ENCODE data around the gene TNIP1. TPM values are rescaled to one million over a fixed set of nuclear protein-coding genes. Genes with fewer than 3 reads are reported as not detected.

Gene TNIP1
- total RNA-seq, 2 experiments from 2014 or later, result 110 to 115 TPM

DNA sequence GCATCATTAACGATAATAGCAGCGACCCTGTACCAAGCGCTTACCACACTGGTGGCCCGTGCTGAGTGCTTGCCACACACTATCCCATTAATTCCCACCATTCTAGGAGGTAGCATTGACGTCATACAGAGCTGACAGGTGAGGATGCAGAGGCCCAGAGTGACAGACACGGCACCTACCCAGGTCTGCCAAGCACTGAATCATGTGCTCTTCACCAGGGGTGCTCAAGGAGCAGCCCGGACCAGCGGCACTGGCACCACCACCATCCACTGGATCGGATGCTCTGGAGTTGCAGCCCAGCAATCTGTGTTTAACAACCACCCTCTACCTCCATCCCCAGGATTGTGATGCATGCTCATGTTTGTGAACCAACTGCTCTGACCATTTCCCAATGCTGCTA is 3.4 kb downstream of the TNIP1 start:
- intact Hi-C loops (cut with DNase I, micrococcal nuclease), result no loop called here
- Histone ChIP-seq H3K27ac (ENCODE audit: low read depth in 1 of 2, low read length in 2 of 2) (no peak overlapping the region), H3K4me3 (ENCODE audit: low read length) (no peak overlapping the region), H3K9me3 (ENCODE audit: control insufficient read depth in 1 of 2, insufficient read depth in 1 of 2, low read length in 2 of 2) (no peaks in the 10 kb centered on the region), H3K4me1 (ENCODE audit: insufficient read depth, low read length) (peaks cover 69% of the 10 kb centered on the region), H3K27me3 (ENCODE audit: control insufficient read depth in 1 of 2, insufficient read depth in 2 of 2, low read length in 2 of 2) (no peaks in the 10 kb centered on the region), H3K36me3 (ENCODE audit: insufficient read depth, low read length) (peaks cover 40% of the 10 kb centered on the region)
- no peaks in the 10 kb centered on the region for H3K9me3 Mint-ChIP-seq
- H3K4me1 Mint-ChIP-seq (ENCODE audit: low read depth), result peaks cover 73% of the 10 kb centered on the region
- TF ChIP-seq, protein P1, sequence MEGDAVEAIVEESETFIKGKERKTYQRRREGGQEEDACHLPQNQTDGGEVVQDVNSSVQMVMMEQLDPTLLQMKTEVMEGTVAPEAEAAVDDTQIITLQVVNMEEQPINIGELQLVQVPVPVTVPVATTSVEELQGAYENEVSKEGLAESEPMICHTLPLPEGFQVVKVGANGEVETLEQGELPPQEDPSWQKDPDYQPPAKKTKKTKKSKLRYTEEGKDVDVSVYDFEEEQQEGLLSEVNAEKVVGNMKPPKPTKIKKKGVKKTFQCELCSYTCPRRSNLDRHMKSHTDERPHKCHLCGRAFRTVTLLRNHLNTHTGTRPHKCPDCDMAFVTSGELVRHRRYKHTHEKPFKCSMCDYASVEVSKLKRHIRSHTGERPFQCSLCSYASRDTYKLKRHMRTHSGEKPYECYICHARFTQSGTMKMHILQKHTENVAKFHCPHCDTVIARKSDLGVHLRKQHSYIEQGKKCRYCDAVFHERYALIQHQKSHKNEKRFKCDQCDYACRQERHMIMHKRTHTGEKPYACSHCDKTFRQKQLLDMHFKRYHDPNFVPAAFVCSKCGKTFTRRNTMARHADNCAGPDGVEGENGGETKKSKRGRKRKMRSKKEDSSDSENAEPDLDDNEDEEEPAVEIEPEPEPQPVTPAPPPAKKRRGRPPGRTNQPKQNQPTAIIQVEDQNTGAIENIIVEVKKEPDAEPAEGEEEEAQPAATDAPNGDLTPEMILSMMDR (IDR thresholded peaks at IDR 0.05), result no peak
- peak overlapping the region; percentile 64 for H3K27ac Mint-ChIP-seq
- H3K27me3 Mint-ChIP-seq, result no peaks in the 10 kb centered on the region
- peaks cover 53% of the 10 kb centered on the region for H3K36me3 Mint-ChIP-seq (ENCODE audit: low read depth)
- peak overlapping the region; percentile 74 for H3K4me3 Mint-ChIP-seq
- CTCF ChIA-PET, result no interaction called here
- POLR2A ChIA-PET, result no interaction called here
- ATAC-seq (ENCODE audit: poor library complexity) (no peak), DNase-seq (no peak)

DNA sequence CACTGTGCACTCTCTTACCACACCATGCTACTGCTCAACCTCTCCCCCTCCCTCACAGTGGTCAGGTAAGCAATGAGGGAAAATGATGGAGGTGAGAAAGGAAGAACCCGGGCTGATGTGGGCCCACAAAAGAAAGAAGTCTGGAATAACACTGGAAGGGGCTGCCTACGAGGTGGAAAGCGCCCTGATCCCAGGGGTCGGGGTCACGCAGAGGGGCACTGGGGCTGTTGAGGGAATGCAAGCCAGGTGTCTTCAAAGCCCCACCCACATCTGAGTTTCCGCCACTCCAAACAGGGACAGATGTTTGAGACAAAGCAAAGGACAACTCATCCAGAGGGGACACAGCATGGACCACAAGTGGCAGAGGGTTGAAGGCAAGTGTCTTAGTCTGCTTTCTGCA is 4.2 kb downstream of the TNIP1 start:
- intact Hi-C loops (cut with DNase I, micrococcal nuclease), result no loop called here
- Histone ChIP-seq H3K4me1 (ENCODE audit: insufficient read depth, low read length) (peaks cover 72% of the 10 kb centered on the region), H3K36me3 (ENCODE audit: insufficient read depth, low read length) (peaks cover 45% of the 10 kb centered on the region), H3K9me3 (ENCODE audit: control insufficient read depth in 1 of 2, insufficient read depth in 1 of 2, low read length in 2 of 2) (no peaks in the 10 kb centered on the region), H3K27me3 (ENCODE audit: control insufficient read depth in 1 of 2, insufficient read depth in 2 of 2, low read length in 2 of 2) (no peaks in the 10 kb centered on the region), H3K27ac (ENCODE audit: low read depth in 1 of 2, low read length in 2 of 2) (no peak overlapping the region), H3K4me3 (ENCODE audit: low read length) (no peak overlapping the region)
- POLR2A ChIA-PET, result no interaction called here
- Mint-ChIP-seq H3K36me3 (ENCODE audit: low read depth) (peaks cover 61% of the 10 kb centered on the region), H3K27me3 (no peaks in the 10 kb centered on the region), H3K9me3 (no peaks in the 10 kb centered on the region), H3K4me3 (peak overlapping the region; percentile 74), H3K4me1 (ENCODE audit: low read depth) (peaks cover 73% of the 10 kb centered on the region), H3K27ac (peak overlapping the region; percentile 64)
- TF ChIP-seq, protein P1 (IDR thresholded peaks at IDR 0.05), result no peak
- DNase-seq (no peak), ATAC-seq (ENCODE audit: poor library complexity) (no peak)
- CTCF ChIA-PET, result no interaction called here

DNA sequence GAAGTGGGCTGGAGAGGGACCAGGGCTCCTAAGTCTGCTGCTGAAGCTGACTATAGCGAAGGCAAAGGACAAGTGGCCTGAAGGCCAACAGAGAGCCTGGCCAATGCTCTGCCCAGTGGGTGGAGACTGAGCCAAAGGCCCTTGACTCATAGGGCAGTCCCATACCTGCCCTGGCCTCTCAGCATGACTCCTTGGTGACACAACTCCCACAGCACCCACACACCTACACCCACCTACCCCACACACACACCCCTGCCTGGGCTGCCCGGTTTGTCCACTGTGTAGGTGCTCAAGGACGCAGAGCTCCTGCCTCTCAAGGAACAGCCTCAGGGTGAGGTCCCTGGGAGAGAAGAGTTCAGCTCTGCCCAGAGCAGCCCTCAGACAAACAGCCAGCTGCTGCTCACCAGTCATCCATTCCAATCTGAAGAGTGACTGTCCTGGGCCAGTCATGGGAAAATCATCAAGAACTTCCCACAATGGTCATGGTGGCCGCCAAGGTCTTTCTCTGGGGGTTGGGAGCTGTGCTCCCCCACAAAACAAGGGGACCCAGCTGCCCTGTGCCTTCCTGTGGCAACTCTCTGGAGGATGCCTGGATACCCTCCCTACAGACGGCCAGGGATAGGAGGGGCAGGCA is 5.0 kb downstream of the TNIP1 start:
- TF ChIP-seq, protein P1 (IDR thresholded peaks at IDR 0.05), result no peak
- DNase-seq, result peak in 1 of 14 experiments; percentile 52
- H3K27me3 Mint-ChIP-seq, result no peaks in the 10 kb centered on the region
- Histone ChIP-seq H3K9me3 (ENCODE audit: control insufficient read depth in 1 of 2, insufficient read depth in 1 of 2, low read length in 2 of 2) (no peaks in the 10 kb centered on the region), H3K4me1 (ENCODE audit: insufficient read depth, low read length) (peaks cover 73% of the 10 kb centered on the region), H3K4me3 (ENCODE audit: low read length) (no peak overlapping the region), H3K27me3 (ENCODE audit: control insufficient read depth in 1 of 2, insufficient read depth in 2 of 2, low read length in 2 of 2) (no peaks in the 10 kb centered on the region), H3K36me3 (ENCODE audit: insufficient read depth, low read length) (peaks cover 53% of the 10 kb centered on the region), H3K27ac (ENCODE audit: low read depth in 1 of 2, low read length in 2 of 2) (no peak overlapping the region)
- ATAC-seq (ENCODE audit: poor library complexity), result no peak
- CTCF ChIA-PET, result no interaction called here
- peak overlapping the region; percentile 74 for H3K4me3 Mint-ChIP-seq
- peaks cover 67% of the 10 kb centered on the region for H3K36me3 Mint-ChIP-seq (ENCODE audit: low read depth)
- peak overlapping the region; percentile 64 for H3K27ac Mint-ChIP-seq
- POLR2A ChIA-PET, result no interaction called here
- intact Hi-C loops (cut with DNase I, micrococcal nuclease), result no loop called here
- peaks cover 76% of the 10 kb centered on the region for H3K4me1 Mint-ChIP-seq (ENCODE audit: low read depth)
- no peaks in the 10 kb centered on the region for H3K9me3 Mint-ChIP-seq
